Activated CD4-positive, CD25-positive, alpha-beta regulatory T cell treated with anti-CD3 and anti-CD28 coated beads, Interleukin-2, amount 50 U/mL, for 72 hours (primary cell): ENCODE measurements around the gene IGFBPL1.
"Not testable (repeated sequence)": the region's sequence is repeated elsewhere in the genome, so short reads cannot be mapped to it uniquely, and the experiment has no call there.

Source experiments
- DNase-seq: peaks from one replicate; pipeline ENCODE4 v3.0.0; 2021

The IGFBPL1 gene

GRCh38 chr9:38423973-38424843, at the start of gene IGFBPL1:
Gene IGFBPL1, minus strand, starts transcription at chr9:38424454. Its CDS starts 30 bp downstream, at chr9:38424424.
- no peak for DNase-seq

DNA sequence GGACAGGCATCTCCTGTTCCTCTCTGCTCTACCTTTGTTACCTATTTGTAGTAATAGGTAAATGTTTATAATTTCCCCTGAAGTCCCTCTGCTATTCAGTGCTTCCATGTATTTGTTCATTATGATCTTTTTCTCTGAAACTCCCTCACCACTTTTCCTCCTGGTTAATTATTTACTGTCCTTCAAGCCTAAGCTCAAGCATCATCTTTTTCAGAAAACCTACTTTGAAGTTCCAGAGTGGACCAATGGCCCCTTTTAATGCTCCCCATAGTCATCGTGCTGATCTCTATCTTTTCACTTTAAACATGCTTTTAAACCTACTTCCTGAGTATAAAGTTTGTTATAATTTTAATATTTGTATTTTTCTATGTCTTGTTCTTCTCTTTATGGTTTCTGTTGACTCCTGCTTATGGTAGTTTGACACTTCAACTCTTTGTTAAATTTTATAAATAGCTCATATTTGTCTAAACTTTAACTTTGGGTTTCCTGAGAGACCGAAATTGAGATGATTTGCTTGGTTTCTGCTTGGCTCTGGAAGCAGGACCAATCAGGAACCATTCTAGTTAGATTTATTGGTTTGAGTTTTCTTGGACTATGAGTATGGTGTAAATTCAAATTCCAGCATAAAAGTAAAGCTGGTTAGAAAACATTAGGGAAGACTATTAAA, 48.5 kb upstream of the IGFBPL1 start:
- not testable (repeated sequence) for DNase-seq

DNA sequence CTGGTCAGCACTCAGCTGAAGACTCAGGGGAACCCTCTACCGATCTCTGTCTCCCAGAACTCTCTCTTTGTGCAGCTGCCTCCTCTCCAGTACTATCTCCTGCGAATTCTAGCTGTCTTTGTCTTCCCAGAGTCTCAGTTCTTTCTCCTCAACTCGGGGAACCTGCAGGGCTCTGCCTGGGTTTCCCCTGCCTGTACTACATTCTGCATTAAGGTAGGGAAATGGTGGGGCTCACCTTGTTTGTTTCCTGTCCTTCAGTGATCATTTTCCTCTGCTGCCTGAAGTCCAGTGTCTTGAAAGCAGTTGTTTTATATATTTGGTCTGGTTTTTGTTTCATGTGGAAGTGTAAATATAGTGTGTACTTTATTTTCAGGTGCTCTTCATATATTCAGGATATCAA, 43.1 kb upstream of the IGFBPL1 start:
- DNase-seq, result no peak

- DNase-seq, result no peak
Observed at GRCh38 chr9:38453835-38454234, 29.6 kb upstream of the IGFBPL1 start.

DNA sequence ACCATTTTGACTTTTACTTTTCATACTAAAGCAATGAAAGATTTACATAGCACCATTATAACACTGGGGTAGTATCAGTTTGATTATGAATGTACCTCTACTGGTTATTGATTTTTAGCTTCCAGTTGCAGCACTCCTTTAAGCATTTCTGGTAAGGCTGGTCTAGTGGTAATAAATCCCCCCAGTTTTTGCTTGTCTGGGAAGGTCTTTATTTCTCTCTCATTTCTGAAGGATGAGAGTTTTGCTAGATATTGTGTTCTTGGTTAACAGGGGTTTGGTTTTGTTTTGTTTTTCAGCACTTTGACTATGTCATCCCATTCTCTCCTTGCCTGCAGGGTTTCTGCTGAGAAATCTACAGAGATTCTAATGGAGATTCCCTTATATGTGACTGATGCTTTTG, 26.9 kb upstream of the IGFBPL1 start:
- DNase-seq, result no peak

- no peak for DNase-seq
Observed at GRCh38 chr9:38447703-38448102, 23.4 kb upstream of the IGFBPL1 start.

DNA sequence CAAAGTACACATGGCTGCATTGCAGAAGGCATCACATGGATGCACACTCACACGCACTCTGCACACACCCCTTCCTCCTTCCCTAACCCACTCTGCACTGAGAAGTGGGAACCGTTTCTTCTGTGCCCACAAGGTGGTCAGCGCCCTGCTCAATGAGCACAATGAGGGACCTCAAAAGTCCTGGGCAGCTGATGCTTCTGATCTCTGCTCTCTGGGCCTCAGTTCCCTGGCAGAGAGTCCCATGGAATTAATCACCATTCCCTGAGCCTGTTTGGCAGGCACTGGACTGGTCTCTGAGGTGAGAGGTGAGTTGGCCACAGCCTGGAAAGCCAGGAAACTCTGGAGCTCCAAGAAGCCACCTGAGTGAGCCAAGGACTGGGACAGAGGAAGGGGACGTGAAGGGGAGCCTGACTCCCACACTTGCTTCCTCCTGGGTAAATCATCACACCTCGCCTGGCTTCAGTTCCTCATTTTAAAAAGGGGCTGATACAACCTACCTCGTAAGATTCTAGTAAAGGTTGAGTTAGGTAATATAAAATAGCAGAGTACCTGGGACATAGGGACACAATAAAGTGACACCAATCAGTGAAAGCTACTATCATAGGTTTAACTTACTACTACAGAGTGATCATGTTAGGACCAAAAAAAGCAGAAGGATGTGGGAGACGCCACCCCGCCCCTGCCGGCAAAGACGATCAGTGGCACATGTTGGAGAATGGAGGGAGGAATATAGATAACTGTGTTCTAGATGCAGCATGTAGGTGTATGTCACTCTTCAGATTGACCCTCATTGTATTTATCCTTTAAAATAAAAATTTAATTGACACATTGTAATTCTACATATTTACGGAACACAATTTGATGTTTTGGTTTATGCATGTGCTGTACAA, 21.1 kb upstream of the IGFBPL1 start:
- no peak for DNase-seq

- no peak for DNase-seq
Observed at GRCh38 chr9:38443597-38443996, 19.3 kb upstream of the IGFBPL1 start.

- no peak for DNase-seq
Observed at GRCh38 chr9:38443181-38443580, 18.9 kb upstream of the IGFBPL1 start.

DNA sequence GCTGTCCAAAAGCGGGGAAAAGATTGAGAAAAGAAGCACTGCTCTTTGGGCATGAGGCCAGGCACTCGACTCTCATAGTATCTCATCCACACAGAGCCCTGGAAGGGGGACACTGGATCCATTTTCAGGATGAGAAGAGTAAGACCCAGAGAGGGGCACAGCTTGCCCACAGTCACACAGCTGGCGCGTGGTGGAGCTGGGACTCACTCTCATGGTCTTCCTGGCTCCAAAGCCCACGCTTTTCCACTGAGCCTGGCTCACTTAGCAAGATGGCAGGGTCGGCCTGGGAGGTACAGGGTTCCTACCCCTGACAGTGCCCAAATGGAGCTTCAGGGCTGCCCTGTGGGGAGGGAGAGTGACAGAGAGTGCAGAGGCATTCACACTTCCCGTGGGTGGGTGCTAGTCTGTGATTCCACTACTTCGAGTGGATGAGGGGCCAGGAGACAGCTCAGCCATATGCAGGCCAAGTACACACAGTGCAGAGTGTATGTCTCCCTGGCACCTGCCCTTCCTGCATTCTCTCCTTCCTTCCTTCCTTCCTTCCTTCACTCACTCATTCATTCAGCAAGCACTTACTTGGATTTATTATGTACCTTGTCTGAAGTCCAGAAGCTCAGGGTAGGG, 18.3 kb upstream of the IGFBPL1 start:
- no peak for DNase-seq

DNA sequence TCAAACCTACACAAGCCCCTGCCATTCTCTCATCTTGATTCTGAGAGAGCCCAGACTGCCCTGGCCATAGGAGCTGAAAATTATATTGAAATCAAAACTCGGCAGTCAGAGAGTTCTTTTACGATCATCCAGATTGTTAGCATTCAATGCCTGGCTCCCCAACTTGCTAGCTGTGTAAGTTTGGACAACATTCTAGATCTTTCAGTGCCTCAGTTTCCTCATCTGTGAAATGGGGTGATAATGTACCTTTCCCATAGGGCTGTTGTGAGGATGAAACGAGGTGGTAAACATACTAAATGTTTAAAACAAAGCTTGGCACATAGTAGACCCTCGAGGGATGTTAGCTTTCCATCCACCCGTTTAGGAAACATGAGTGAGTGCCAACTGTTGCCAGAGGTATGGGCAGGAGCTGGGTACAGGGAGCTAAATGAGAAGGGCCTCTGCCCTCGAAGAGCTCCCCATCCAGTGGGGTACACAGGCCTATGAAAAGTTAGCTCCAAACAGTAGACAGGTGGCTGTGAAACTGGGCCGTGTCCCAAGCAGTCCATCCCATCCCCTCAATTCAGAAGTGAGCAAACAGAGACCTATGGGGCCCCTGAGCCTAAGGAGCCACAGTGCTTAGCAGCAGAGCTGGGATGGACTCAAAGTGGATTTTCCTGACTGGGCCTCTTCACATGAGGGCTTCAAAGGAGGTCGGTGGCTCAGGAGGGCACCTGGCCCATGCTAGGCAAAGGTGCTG, 17.3 kb upstream of the IGFBPL1 start:
- DNase-seq, result no peak

DNA sequence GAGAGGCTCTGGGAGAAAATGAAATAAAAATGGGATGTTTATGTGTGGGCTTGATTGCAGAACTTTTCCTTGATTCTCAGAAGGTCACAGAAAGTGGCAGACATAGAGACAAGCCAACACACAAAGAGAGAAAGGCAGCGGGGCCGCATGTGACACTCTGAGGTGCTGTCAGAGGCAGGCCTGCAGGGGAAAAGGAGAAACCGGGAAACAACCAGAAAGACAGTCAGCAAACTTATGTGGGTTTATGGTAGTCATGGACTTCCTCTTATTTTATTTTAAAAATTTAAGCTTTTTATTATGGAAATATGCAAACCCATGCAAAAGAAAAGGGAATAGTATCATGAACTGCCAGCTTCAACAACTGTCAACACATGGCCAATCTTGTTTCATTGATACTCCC, 16.3 kb upstream of the IGFBPL1 start:
- DNase-seq, result no peak

DNA sequence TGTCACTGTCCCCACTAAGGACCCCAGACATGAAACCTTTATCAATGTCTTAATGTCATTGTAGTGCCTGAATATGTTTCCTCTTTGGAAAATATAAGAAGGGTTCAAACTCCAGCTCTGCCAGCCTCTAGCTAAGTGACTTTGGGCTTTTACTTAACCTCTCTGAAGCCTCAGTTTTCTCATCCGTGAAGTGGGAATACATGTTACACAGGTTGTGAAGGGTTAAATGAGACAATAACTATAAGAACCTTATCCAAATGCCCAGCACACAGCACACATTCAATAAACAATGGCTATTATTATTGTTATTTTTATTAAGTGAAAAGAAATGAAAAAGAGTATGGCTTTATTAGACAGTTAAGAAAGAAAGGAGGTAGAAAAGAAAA, 15.7 kb upstream of the IGFBPL1 start:
- no peak for DNase-seq

- DNase-seq, result no peak
Observed at GRCh38 chr9:38439291-38439915, 15.1 kb upstream of the IGFBPL1 start.

DNA sequence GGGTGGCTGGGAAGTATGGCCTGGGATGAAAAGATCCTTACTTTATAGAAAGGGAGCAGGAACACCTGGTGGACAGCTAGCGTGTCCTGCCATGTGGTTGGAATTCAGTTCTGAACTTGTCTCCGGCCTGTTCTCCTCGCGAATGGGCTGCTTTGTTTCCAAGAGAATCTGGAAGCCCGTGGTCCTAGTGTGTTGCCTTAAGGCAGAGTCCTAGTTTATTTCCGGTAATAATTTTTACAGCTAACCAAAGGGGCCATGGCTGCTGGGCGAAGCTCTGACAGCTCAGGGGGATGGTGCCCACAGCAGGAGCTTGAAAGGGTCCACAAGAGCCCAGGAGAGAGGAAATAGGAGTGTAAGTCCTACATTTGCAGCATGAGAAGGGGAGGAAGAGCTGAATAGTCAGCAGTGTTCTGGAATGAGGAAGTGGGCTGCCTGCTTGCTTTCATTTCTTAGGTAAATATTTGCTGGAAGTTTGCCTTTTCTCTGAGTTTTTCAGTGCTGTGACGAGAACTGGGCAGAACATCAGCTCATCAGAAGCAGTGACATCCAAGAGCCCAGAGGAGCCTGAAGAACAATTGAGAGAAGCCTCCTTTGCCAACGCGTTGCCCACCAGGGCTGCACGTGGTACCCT, 13.1 kb upstream of the IGFBPL1 start:
- no peak for DNase-seq

DNA sequence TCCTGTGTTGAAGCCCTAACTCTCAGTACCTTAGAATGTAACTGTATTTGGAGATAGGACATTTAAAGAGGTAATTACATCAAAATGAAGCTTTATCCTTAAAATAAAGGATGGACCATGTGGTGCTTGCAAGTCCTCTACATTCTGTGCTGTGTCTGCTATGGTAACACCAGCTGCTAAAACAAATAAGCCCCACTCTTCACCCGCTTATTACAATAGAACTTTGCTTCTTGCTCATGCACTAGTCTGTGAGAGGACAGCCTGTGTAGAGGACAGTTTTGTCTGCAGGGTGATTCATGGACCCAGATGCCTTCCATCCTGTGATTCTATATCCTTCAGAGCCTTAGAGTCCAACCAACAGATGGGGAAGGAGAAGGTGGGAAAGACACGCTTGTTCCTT, 12.5 kb upstream of the IGFBPL1 start:
- DNase-seq, result no peak

DNA sequence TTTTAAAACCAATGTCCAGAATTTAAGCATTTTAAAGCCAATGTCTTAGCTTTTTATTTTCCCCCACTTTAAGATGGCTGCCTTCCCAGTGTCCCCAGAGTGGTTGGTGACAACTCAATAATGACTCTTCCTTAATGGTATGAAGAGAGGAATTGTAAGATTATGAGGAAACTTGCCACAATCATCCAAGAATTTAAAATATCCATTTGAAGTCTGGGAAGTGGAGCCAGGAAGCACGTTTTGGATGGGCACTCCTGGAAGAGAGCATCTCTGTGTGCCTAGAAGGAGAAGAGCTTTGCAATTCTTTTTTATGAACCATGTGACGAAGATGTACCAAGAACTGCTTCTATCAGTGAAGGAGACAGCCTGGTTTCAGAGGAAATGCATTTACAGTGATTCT, 11.3 kb upstream of the IGFBPL1 start:
- DNase-seq, result no peak

DNA sequence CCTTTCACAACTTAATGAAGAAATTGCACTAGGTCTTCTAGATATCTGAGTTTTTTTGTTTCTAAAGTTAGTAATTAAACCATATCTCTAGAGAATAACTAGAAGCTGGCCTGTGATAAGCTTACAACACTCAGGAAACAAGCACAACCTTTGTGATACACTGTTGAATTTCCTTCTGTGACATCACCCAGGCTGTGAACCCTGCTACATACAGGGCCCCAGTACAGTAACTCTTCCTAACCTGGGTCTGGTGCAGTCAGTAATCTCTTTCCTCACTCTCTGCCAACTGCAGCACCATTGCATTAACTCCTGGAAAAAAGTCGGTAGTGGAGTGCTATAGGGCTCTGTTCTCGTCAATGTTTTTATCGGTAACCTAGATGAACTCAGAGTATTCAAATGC, 10.6 kb upstream of the IGFBPL1 start:
- DNase-seq, result no peak

- no peak for DNase-seq
Observed at GRCh38 chr9:38434365-38434764, 10.1 kb upstream of the IGFBPL1 start.

- DNase-seq, result no peak
Observed at GRCh38 chr9:38432922-38433510, 8.8 kb upstream of the IGFBPL1 start.

DNA sequence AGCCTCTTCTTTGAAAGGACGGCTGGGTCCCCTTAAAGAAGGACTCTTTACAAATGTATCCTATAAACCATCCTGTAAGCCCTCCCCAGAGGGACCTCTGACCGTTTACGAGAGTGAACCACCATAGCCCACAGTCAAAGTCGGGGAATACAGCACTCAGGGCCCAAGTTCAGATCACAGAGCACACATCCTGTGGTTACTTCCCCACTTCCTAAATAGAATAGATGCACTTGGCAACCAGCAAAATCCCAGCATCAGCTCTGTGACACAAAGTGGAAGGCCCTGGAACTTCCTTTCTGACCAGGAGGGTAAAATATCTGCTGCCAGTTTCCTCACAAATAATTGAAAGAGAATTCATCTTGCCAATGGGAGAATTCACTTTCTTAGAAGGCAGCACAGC, 6.9 kb upstream of the IGFBPL1 start:
- DNase-seq, result no peak
